Breast epithelium (tissue), 3 donors: ENCODE data around the gene TGFBR1.

Source experiments
- POLR2A ChIP-seq: fragments of 450-650 bp; IDR thresholded peaks from one replicate; pipeline ENCODE4 v1.6.1; 2016; ENCODE audit warnings: antibody characterized with exemption, mild to moderate bottlenecking, moderate library complexity
- TF ChIP-seq, protein P1 (sequence below), 3 donors: fragments of 450-650 bp; IDR thresholded peaks; one replicate each; pipeline ENCODE4 v1.5.1; 2016 to 2017; ENCODE audit warnings: antibody characterized with exemption in 3 of 3, mild to moderate bottlenecking in 3 of 3, moderate library complexity in 3 of 3

GRCh38 chr9:99075246-99075912 is 29.5 kb upstream of the TGFBR1 start:
- TF ChIP-seq, protein P1, sequence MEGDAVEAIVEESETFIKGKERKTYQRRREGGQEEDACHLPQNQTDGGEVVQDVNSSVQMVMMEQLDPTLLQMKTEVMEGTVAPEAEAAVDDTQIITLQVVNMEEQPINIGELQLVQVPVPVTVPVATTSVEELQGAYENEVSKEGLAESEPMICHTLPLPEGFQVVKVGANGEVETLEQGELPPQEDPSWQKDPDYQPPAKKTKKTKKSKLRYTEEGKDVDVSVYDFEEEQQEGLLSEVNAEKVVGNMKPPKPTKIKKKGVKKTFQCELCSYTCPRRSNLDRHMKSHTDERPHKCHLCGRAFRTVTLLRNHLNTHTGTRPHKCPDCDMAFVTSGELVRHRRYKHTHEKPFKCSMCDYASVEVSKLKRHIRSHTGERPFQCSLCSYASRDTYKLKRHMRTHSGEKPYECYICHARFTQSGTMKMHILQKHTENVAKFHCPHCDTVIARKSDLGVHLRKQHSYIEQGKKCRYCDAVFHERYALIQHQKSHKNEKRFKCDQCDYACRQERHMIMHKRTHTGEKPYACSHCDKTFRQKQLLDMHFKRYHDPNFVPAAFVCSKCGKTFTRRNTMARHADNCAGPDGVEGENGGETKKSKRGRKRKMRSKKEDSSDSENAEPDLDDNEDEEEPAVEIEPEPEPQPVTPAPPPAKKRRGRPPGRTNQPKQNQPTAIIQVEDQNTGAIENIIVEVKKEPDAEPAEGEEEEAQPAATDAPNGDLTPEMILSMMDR (IDR thresholded peaks at IDR 0.05) = no peak
- no peak for TF ChIP-seq POLR2A
